ENCODE data around the gene TUBB4A.

- TF ChIP-seq POLR2A (IDR thresholded peaks at IDR 0.05) (no peak), CTCF (IDR thresholded peaks at IDR 0.05) (no peak)
Measured at GRCh38 chr19:6491802-6492592, 10.1 kb downstream of the TUBB4A start.

All from heart left ventricle (tissue), 13 donors.